ENCODE measurements around the gene IRF2BP2. TPM values are rescaled to one million over a fixed set of nuclear protein-coding genes. Genes with fewer than 3 reads are reported as not detected.

IRF2BP2 gene
- total and polyA plus RNA-seq, 2 donors (not counting 1 experiment from before 2014, with no cell fraction given) = 17.8 to 71.8 TPM

DNA sequence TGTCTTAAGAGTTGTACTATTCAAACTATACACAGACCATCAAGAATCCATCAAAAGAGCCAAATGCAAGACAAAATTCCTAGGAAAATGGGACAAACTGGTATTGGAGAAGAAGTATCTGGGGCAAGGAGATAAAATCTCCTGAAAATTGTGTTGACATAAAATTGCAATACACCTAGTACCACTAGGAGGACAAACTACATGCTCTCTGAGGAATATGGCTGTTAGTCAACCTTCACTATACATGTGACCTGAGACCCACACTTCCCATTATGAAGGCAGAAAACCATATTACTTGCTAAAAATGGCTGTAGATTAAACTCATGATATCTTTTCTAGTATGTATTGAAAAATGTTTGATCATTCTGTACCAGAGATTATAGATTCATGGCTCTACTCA, 30.0 kb downstream of the IRF2BP2 start:
- Histone ChIP-seq H3K4me3 (replicated peaks in 1 of 4; ENCODE audit: control extremely low read depth in 1 of 4, insufficient read depth in 1 of 4, low read depth in 3 of 4, low read length in 4 of 4) (no peak overlapping the region), H3K79me2 (ENCODE audit: control insufficient read depth, insufficient read depth, low read length) (no peaks in the 10 kb centered on the region), H3K36me3 (ENCODE audit: control insufficient read depth, insufficient read depth, low read length) (no peaks in the 10 kb centered on the region), H3K4me1 (ENCODE audit: control insufficient read depth, extremely low read depth, insufficient read depth, low read length) (no peaks in the 10 kb centered on the region), H3K27me3 (ENCODE audit: control insufficient read depth, insufficient read depth, low read length) (no peaks in the 10 kb centered on the region), H3K9ac (ENCODE audit: insufficient read depth, low read length) (no peak overlapping the region), H3K4me2 (ENCODE audit: extremely low read depth, insufficient read depth, low read length) (no peak overlapping the region), H3K27ac (ENCODE audit: insufficient read depth, low read length) (no peak overlapping the region), H4K20me1 (ENCODE audit: control insufficient read depth, extremely low read depth, insufficient read depth, low read length) (no peaks in the 10 kb centered on the region), H2AFZ (ENCODE audit: low read length) (no peak overlapping the region), H3K9me3 (ENCODE audit: control insufficient read depth, insufficient read depth, low read depth, low read length) (no peaks in the 10 kb centered on the region)
- DNase-seq (ENCODE audit: low read depth in 2 of 2) = no peak
- TF ChIP-seq EZH2 (IDR thresholded peaks at IDR 0.05; ENCODE audit: low read length, missing control alignments) = no peak
- TF ChIP-seq CTCF (conservative IDR thresholded peaks at IDR 0.05 in 1 of 2, IDR thresholded peaks at IDR 0.05 in 1 of 2; ENCODE audit: low read depth in 1 of 2, low read length in 2 of 2) = peak in 1 of 2 donors; percentile 17

DNA sequence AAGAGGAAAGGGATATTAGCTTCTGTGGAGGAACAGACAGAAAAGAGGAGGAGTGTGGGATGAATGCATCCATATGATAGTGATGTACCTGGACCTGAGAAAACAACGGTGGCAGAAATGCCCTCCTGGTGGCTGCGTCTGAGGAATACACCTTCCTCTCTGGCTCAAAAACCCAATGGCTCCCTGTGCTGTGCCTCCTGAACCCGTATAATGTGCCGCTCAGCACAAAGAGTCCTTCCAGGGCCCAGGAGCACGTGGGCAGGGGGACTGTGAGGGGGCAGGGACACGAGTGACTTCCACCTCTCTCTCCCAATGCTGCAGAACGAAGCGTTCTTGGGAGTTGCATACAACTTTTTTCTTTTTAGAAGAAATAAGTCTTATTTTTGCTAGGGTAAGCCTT, 31.2 kb downstream of the IRF2BP2 start:
- H3K4me1 ChIP-seq (ENCODE audit: control insufficient read depth, extremely low read depth, insufficient read depth, low read length) = no peaks in the 10 kb centered on the region
- TF ChIP-seq EZH2 (IDR thresholded peaks at IDR 0.05; ENCODE audit: low read length, missing control alignments) = no peak
- no peak for TF ChIP-seq CTCF (conservative IDR thresholded peaks at IDR 0.05 in 1 of 2, IDR thresholded peaks at IDR 0.05 in 1 of 2; ENCODE audit: low read depth in 1 of 2, low read length in 2 of 2)

GRCh38 chr1:234578087-234578486, 31.9 kb downstream of the IRF2BP2 start:
- Histone ChIP-seq H3K9me3 (ENCODE audit: control insufficient read depth, insufficient read depth, low read depth, low read length) (no peaks in the 10 kb centered on the region), H3K4me3 (replicated peaks in 1 of 4; ENCODE audit: control extremely low read depth in 1 of 4, insufficient read depth in 1 of 4, low read depth in 3 of 4, low read length in 4 of 4) (no peak overlapping the region), H3K4me2 (ENCODE audit: extremely low read depth, insufficient read depth, low read length) (no peak overlapping the region), H3K27me3 (ENCODE audit: control insufficient read depth, insufficient read depth, low read length) (no peaks in the 10 kb centered on the region), H3K79me2 (ENCODE audit: control insufficient read depth, insufficient read depth, low read length) (no peaks in the 10 kb centered on the region), H2AFZ (ENCODE audit: low read length) (no peak overlapping the region), H4K20me1 (ENCODE audit: control insufficient read depth, extremely low read depth, insufficient read depth, low read length) (no peaks in the 10 kb centered on the region), H3K4me1 (ENCODE audit: control insufficient read depth, extremely low read depth, insufficient read depth, low read length) (no peaks in the 10 kb centered on the region), H3K9ac (ENCODE audit: insufficient read depth, low read length) (no peak overlapping the region), H3K36me3 (ENCODE audit: control insufficient read depth, insufficient read depth, low read length) (no peaks in the 10 kb centered on the region), H3K27ac (ENCODE audit: insufficient read depth, low read length) (no peak overlapping the region)
- no peak for TF ChIP-seq EZH2 (IDR thresholded peaks at IDR 0.05; ENCODE audit: low read length, missing control alignments)
- no peak for TF ChIP-seq CTCF (conservative IDR thresholded peaks at IDR 0.05 in 1 of 2, IDR thresholded peaks at IDR 0.05 in 1 of 2; ENCODE audit: low read depth in 1 of 2, low read length in 2 of 2)
- no peak for DNase-seq (ENCODE audit: low read depth in 2 of 2)

More for the DNA sequence above, 31.2 kb downstream of the IRF2BP2 start:
- no peak overlapping the region for H3K27ac ChIP-seq (ENCODE audit: insufficient read depth, low read length)
- H3K4me3 ChIP-seq (replicated peaks in 1 of 4; ENCODE audit: control extremely low read depth in 1 of 4, insufficient read depth in 1 of 4, low read depth in 3 of 4, low read length in 4 of 4) = no peak overlapping the region
- no peak overlapping the region for H3K4me2 ChIP-seq (ENCODE audit: extremely low read depth, insufficient read depth, low read length)
- no peaks in the 10 kb centered on the region for H3K36me3 ChIP-seq (ENCODE audit: control insufficient read depth, insufficient read depth, low read length)
- H2AFZ ChIP-seq (ENCODE audit: low read length) = no peak overlapping the region
- no peak for DNase-seq (ENCODE audit: low read depth in 2 of 2)
- H3K9ac ChIP-seq (ENCODE audit: insufficient read depth, low read length) = no peak overlapping the region
- no peaks in the 10 kb centered on the region for H3K79me2 ChIP-seq (ENCODE audit: control insufficient read depth, insufficient read depth, low read length)
- H3K9me3 ChIP-seq (ENCODE audit: control insufficient read depth, insufficient read depth, low read depth, low read length) = no peaks in the 10 kb centered on the region
- no peaks in the 10 kb centered on the region for H3K27me3 ChIP-seq (ENCODE audit: control insufficient read depth, insufficient read depth, low read length)
- no peaks in the 10 kb centered on the region for H4K20me1 ChIP-seq (ENCODE audit: control insufficient read depth, extremely low read depth, insufficient read depth, low read length)
